ENCODE measurements around the gene GLCE.
"Not testable (repeated sequence)": the region's sequence is repeated elsewhere in the genome, so short reads cannot be mapped to it uniquely, and the experiment has no call there.

GLCE gene

GRCh38 chr15:69149163-69149562, 11.3 kb upstream of the GLCE start:
- Histone ChIP-seq H3K4me3 (ENCODE audit: low read depth, low read length) (no peak overlapping the region), H3K27me3 (ENCODE audit: control insufficient read depth, insufficient read depth, low read length) (peaks cover 29% of the 10 kb centered on the region), H3K4me1 (ENCODE audit: control insufficient read depth, insufficient read depth, low read length) (no peaks in the 10 kb centered on the region), H3K9ac (ENCODE audit: low read length) (no peak overlapping the region), H3K9me3 (ENCODE audit: control insufficient read depth, insufficient read depth, low read depth, low read length) (no peaks in the 10 kb centered on the region), H3K36me3 (ENCODE audit: control insufficient read depth, insufficient read depth, low read length) (no peaks in the 10 kb centered on the region), H3K27ac (ENCODE audit: low read depth, low read length) (no peak overlapping the region)

- H3K4me3 ChIP-seq (ENCODE audit: low read depth, low read length) = no peak overlapping the region
- H3K9ac ChIP-seq (ENCODE audit: low read length) = no peak overlapping the region
- H3K9me3 ChIP-seq (ENCODE audit: control insufficient read depth, insufficient read depth, low read depth, low read length) = no peaks in the 10 kb centered on the region
- H3K27me3 ChIP-seq (ENCODE audit: control insufficient read depth, insufficient read depth, low read length) = peaks cover 29% of the 10 kb centered on the region
- H3K27ac ChIP-seq (ENCODE audit: low read depth, low read length) = no peak overlapping the region
- no peaks in the 10 kb centered on the region for H3K4me1 ChIP-seq (ENCODE audit: control insufficient read depth, insufficient read depth, low read length)
- H3K36me3 ChIP-seq (ENCODE audit: control insufficient read depth, insufficient read depth, low read length) = no peaks in the 10 kb centered on the region
These were observed 10.6 kb upstream of the GLCE start for GRCh38 chr15:69149803-69150202.

GRCh38 chr15:69150336-69150735, 10.1 kb upstream of the GLCE start:
- Histone ChIP-seq H3K9ac (ENCODE audit: low read length) (no peak overlapping the region), H3K9me3 (ENCODE audit: control insufficient read depth, insufficient read depth, low read depth, low read length) (no peaks in the 10 kb centered on the region), H3K4me1 (ENCODE audit: control insufficient read depth, insufficient read depth, low read length) (no peaks in the 10 kb centered on the region), H3K36me3 (ENCODE audit: control insufficient read depth, insufficient read depth, low read length) (no peaks in the 10 kb centered on the region), H3K27ac (ENCODE audit: low read depth, low read length) (no peak overlapping the region), H3K4me3 (ENCODE audit: low read depth, low read length) (no peak overlapping the region), H3K27me3 (ENCODE audit: control insufficient read depth, insufficient read depth, low read length) (peaks cover 29% of the 10 kb centered on the region)

GRCh38 chr15:69150841-69151240, 9.6 kb upstream of the GLCE start:
- no peak overlapping the region for H3K4me3 ChIP-seq (ENCODE audit: low read depth, low read length)
- peaks cover 29% of the 10 kb centered on the region for H3K27me3 ChIP-seq (ENCODE audit: control insufficient read depth, insufficient read depth, low read length)
- H3K9ac ChIP-seq (ENCODE audit: low read length) = no peak overlapping the region
- no peaks in the 10 kb centered on the region for H3K9me3 ChIP-seq (ENCODE audit: control insufficient read depth, insufficient read depth, low read depth, low read length)
- no peak overlapping the region for H3K27ac ChIP-seq (ENCODE audit: low read depth, low read length)
- no peaks in the 10 kb centered on the region for H3K4me1 ChIP-seq (ENCODE audit: control insufficient read depth, insufficient read depth, low read length)
- no peaks in the 10 kb centered on the region for H3K36me3 ChIP-seq (ENCODE audit: control insufficient read depth, insufficient read depth, low read length)

GRCh38 chr15:69153046-69153445, 7.4 kb upstream of the GLCE start:
- Histone ChIP-seq H3K4me1 (ENCODE audit: control insufficient read depth, insufficient read depth, low read length) (no peaks in the 10 kb centered on the region), H3K9ac (ENCODE audit: low read length) (no peak overlapping the region), H3K36me3 (ENCODE audit: control insufficient read depth, insufficient read depth, low read length) (no peaks in the 10 kb centered on the region), H3K4me3 (ENCODE audit: low read depth, low read length) (no peak overlapping the region), H3K9me3 (ENCODE audit: control insufficient read depth, insufficient read depth, low read depth, low read length) (no peaks in the 10 kb centered on the region), H3K27ac (ENCODE audit: low read depth, low read length) (no peak overlapping the region), H3K27me3 (ENCODE audit: control insufficient read depth, insufficient read depth, low read length) (peaks cover 26% of the 10 kb centered on the region)

- H3K4me3 ChIP-seq (ENCODE audit: low read depth, low read length); H3K27ac ChIP-seq (ENCODE audit: low read depth, low read length); H3K4me1 ChIP-seq (ENCODE audit: control insufficient read depth, insufficient read depth, low read length); H3K36me3 ChIP-seq (ENCODE audit: control insufficient read depth, insufficient read depth, low read length); H3K9me3 ChIP-seq (ENCODE audit: control insufficient read depth, insufficient read depth, low read depth, low read length); H3K9ac ChIP-seq (ENCODE audit: low read length): not testable (repeated sequence)
- peaks cover 21% of the 10 kb centered on the region for H3K27me3 ChIP-seq (ENCODE audit: control insufficient read depth, insufficient read depth, low read length)
These were observed 6.8 kb upstream of the GLCE start for GRCh38 chr15:69153587-69153986.

- H3K27me3 ChIP-seq (ENCODE audit: control insufficient read depth, insufficient read depth, low read length) = peaks cover 21% of the 10 kb centered on the region
- no peak overlapping the region for H3K4me3 ChIP-seq (ENCODE audit: low read depth, low read length)
- H3K36me3 ChIP-seq (ENCODE audit: control insufficient read depth, insufficient read depth, low read length) = no peaks in the 10 kb centered on the region
- H3K27ac ChIP-seq (ENCODE audit: low read depth, low read length) = no peak overlapping the region
- no peaks in the 10 kb centered on the region for H3K4me1 ChIP-seq (ENCODE audit: control insufficient read depth, insufficient read depth, low read length)
- no peaks in the 10 kb centered on the region for H3K9me3 ChIP-seq (ENCODE audit: control insufficient read depth, insufficient read depth, low read depth, low read length)
- no peak overlapping the region for H3K9ac ChIP-seq (ENCODE audit: low read length)
These were observed 6.4 kb upstream of the GLCE start for GRCh38 chr15:69154078-69154477.

GRCh38 chr15:69154684-69155083, 5.8 kb upstream of the GLCE start:
- Histone ChIP-seq H3K9ac (ENCODE audit: low read length) (no peak overlapping the region), H3K4me3 (ENCODE audit: low read depth, low read length) (no peak overlapping the region), H3K27me3 (ENCODE audit: control insufficient read depth, insufficient read depth, low read length) (peaks cover 19% of the 10 kb centered on the region), H3K9me3 (ENCODE audit: control insufficient read depth, insufficient read depth, low read depth, low read length) (no peaks in the 10 kb centered on the region), H3K27ac (ENCODE audit: low read depth, low read length) (no peak overlapping the region), H3K4me1 (ENCODE audit: control insufficient read depth, insufficient read depth, low read length) (no peaks in the 10 kb centered on the region), H3K36me3 (ENCODE audit: control insufficient read depth, insufficient read depth, low read length) (no peaks in the 10 kb centered on the region)

GRCh38 chr15:69156736-69157381, 3.6 kb upstream of the GLCE start:
- no peak overlapping the region for H3K9ac ChIP-seq (ENCODE audit: low read length)
- no peaks in the 10 kb centered on the region for H3K36me3 ChIP-seq (ENCODE audit: control insufficient read depth, insufficient read depth, low read length)
- H3K27me3 ChIP-seq (ENCODE audit: control insufficient read depth, insufficient read depth, low read length) = peaks cover 9% of the 10 kb centered on the region
- peaks cover 1% of the 10 kb centered on the region for H3K4me1 ChIP-seq (ENCODE audit: control insufficient read depth, insufficient read depth, low read length)
- no peak overlapping the region for H3K4me3 ChIP-seq (ENCODE audit: low read depth, low read length)
- no peak overlapping the region for H3K27ac ChIP-seq (ENCODE audit: low read depth, low read length)
- H3K9me3 ChIP-seq (ENCODE audit: control insufficient read depth, insufficient read depth, low read depth, low read length) = no peaks in the 10 kb centered on the region

GRCh38 chr15:69158201-69158842, 2.1 kb upstream of the GLCE start:
- Histone ChIP-seq H3K4me1 (ENCODE audit: control insufficient read depth, insufficient read depth, low read length) (peaks cover 5% of the 10 kb centered on the region), H3K9me3 (ENCODE audit: control insufficient read depth, insufficient read depth, low read depth, low read length) (no peaks in the 10 kb centered on the region), H3K36me3 (ENCODE audit: control insufficient read depth, insufficient read depth, low read length) (no peaks in the 10 kb centered on the region), H3K27ac (ENCODE audit: low read depth, low read length) (no peak overlapping the region), H3K27me3 (ENCODE audit: control insufficient read depth, insufficient read depth, low read length) (peaks cover 13% of the 10 kb centered on the region), H3K9ac (ENCODE audit: low read length) (no peak overlapping the region), H3K4me3 (ENCODE audit: low read depth, low read length) (no peak overlapping the region)

- no peak overlapping the region for H3K9ac ChIP-seq (ENCODE audit: low read length)
- H3K36me3 ChIP-seq (ENCODE audit: control insufficient read depth, insufficient read depth, low read length) = no peaks in the 10 kb centered on the region
- peaks cover 13% of the 10 kb centered on the region for H3K27me3 ChIP-seq (ENCODE audit: control insufficient read depth, insufficient read depth, low read length)
- no peaks in the 10 kb centered on the region for H3K9me3 ChIP-seq (ENCODE audit: control insufficient read depth, insufficient read depth, low read depth, low read length)
- H3K4me1 ChIP-seq (ENCODE audit: control insufficient read depth, insufficient read depth, low read length) = peaks cover 5% of the 10 kb centered on the region
- no peak overlapping the region for H3K4me3 ChIP-seq (ENCODE audit: low read depth, low read length)
- H3K27ac ChIP-seq (ENCODE audit: low read depth, low read length) = no peak overlapping the region
These were observed 1.6 kb upstream of the GLCE start for GRCh38 chr15:69158843-69159240.
